GM23248 (cell line): ENCODE results near the gene USE1.

Experiments
- EZH2 ChIP-seq: fragments of 200-600 bp; sonication (generic); IDR thresholded peaks from 2 replicates; pipeline ENCODE4 v1.6.1; 2018; ENCODE audit warnings: antibody characterized with exemption, mild to moderate bottlenecking; ENCODE audit not compliant: insufficient read depth, poor library complexity, severe bottlenecking
- EZH2phosphoT487 ChIP-seq: fragments of 200-600 bp; sonication (generic); IDR thresholded peaks from 2 replicates; pipeline ENCODE4 v1.6.1; 2018; ENCODE audit warnings: antibody characterized with exemption, moderate library complexity, mild to moderate bottlenecking, low read depth; ENCODE audit not compliant: insufficient read depth

GRCh38 chr19:17232258-17232657 is 17.1 kb downstream of the USE1 start:
- no peak for TF ChIP-seq EZH2phosphoT487
- TF ChIP-seq EZH2: no peak
